DMS 273 (cell line): Measurements from ENCODE around the gene AHNAK.
A peak's percentile ranks its signal among the peaks of the same experiment; 100 is the strongest.
"Not testable (repeated sequence)": the region's sequence is repeated elsewhere in the genome, so short reads cannot be mapped to it uniquely, and the experiment has no call there.

Experiments used
- DNase-seq: peaks from one replicate; lab custom pipeline; 2025; ENCODE audit not compliant: unreplicated experiment; lab: John Stamatoyannopoulos, UW

Gene AHNAK

GRCh38 chr11:62552485-62553079 lies 6.0 kb upstream of the AHNAK start:
- DNase-seq = peak; percentile 62

GRCh38 chr11:62550478-62550877 lies 3.9 kb upstream of the AHNAK start:
- not testable (repeated sequence) for DNase-seq

- no peak for DNase-seq
Observed at GRCh38 chr11:62548545-62549335, 2.1 kb upstream of the AHNAK start.

GRCh38 chr11:62547691-62548281 lies 1.2 kb upstream of the AHNAK start:
- DNase-seq = no peak

GRCh38 chr11:62546929-62547625 lies 471 bp upstream of the AHNAK start:
- no peak for DNase-seq

- DNase-seq = peak; percentile 73
Observed at GRCh38 chr11:62545437-62546243, 966 bp downstream of the AHNAK start.

GRCh38 chr11:62544581-62545436 lies 1.8 kb downstream of the AHNAK start:
- no peak for DNase-seq

- DNase-seq = no peak
Observed at GRCh38 chr11:62543680-62544444, 2.7 kb downstream of the AHNAK start.

GRCh38 chr11:62542750-62543567 lies 3.6 kb downstream of the AHNAK start:
- peak; percentile 83 for DNase-seq

GRCh38 chr11:62542111-62542745 lies 4.4 kb downstream of the AHNAK start:
- no peak for DNase-seq

- DNase-seq = no peak
Observed at GRCh38 chr11:62540804-62541701, 5.6 kb downstream of the AHNAK start.

- peak; percentile 59 for DNase-seq
Observed at GRCh38 chr11:62539238-62539925, 7.2 kb downstream of the AHNAK start.

- DNase-seq = no peak
Observed at GRCh38 chr11:62538470-62539237, 8.0 kb downstream of the AHNAK start.

- DNase-seq = no peak
Observed at GRCh38 chr11:62536301-62536957, 10.2 kb downstream of the AHNAK start.

- no peak for DNase-seq
Observed at GRCh38 chr11:62535802-62536201, 10.8 kb downstream of the AHNAK start.
